Measurements from ENCODE around the gene EYS. TPM values are rescaled to one million over a fixed set of nuclear protein-coding genes. Genes with fewer than 3 reads are reported as not detected.

The EYS gene
- total RNA-seq, 1 donor from 2014 or later = not detected

DNA sequence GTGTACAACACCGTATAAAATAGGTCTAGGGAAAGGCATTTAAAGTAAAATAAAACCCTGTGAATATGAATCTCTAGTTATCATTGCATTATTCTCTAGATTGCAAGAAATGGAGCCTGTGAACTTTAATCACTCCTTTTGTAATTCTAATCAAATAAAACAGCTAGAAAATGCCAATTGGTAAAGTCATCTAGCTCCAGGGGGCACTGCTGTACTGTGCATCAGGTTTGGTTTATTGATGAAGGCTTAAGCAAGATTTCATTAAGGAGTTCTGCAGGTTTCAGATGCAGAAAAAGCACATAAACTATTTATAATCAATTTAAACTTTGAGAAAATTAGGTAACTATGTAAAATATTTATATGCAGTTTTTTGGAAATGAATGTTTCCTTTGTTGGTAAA lies 1426.5 kb downstream of the EYS start:
- Histone ChIP-seq H3K4me3 (no peak overlapping the region), H3K27ac (no peak overlapping the region), H3K9me3 (no peaks in the 10 kb centered on the region), H3K36me3 (no peaks in the 10 kb centered on the region), H3K4me1 (no peaks in the 10 kb centered on the region), H3K27me3 (ENCODE audit: low read depth) (no peaks in the 10 kb centered on the region)
- ATAC-seq = no peak
- TF ChIP-seq, protein P1, sequence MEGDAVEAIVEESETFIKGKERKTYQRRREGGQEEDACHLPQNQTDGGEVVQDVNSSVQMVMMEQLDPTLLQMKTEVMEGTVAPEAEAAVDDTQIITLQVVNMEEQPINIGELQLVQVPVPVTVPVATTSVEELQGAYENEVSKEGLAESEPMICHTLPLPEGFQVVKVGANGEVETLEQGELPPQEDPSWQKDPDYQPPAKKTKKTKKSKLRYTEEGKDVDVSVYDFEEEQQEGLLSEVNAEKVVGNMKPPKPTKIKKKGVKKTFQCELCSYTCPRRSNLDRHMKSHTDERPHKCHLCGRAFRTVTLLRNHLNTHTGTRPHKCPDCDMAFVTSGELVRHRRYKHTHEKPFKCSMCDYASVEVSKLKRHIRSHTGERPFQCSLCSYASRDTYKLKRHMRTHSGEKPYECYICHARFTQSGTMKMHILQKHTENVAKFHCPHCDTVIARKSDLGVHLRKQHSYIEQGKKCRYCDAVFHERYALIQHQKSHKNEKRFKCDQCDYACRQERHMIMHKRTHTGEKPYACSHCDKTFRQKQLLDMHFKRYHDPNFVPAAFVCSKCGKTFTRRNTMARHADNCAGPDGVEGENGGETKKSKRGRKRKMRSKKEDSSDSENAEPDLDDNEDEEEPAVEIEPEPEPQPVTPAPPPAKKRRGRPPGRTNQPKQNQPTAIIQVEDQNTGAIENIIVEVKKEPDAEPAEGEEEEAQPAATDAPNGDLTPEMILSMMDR (IDR thresholded peaks at IDR 0.05) = peak; percentile 31
- intact Hi-C loops (cut with DNase I) = no loop called here
- no peak for DNase-seq

DNA sequence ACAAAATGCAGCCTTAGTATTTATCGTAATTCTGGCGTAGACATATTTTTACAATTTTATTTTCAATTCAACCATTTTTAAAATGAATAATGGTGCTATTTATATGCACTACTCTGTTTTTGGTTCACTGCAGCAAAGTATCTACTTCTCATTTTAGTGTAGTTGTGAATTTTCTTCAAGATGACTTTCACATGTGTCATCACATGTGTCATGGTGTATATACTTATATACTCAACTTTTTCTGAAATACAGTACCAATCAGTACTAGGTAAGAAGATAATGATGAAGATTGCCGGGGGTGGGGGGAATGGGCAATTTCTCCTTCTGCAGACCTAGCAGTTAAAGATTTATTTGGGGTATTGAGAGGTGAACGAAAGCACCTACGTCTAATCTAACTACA lies 1436.9 kb downstream of the EYS start:
- Histone ChIP-seq H3K4me3 (no peak overlapping the region), H3K9me3 (no peaks in the 10 kb centered on the region), H3K36me3 (no peaks in the 10 kb centered on the region), H3K27ac (no peak overlapping the region), H3K4me1 (no peaks in the 10 kb centered on the region), H3K27me3 (ENCODE audit: low read depth) (no peaks in the 10 kb centered on the region)
- TF ChIP-seq, protein P1 (IDR thresholded peaks at IDR 0.05) = no peak
- ATAC-seq (no peak), DNase-seq (no peak)
- intact Hi-C loops (cut with DNase I) = no loop called here

DNA sequence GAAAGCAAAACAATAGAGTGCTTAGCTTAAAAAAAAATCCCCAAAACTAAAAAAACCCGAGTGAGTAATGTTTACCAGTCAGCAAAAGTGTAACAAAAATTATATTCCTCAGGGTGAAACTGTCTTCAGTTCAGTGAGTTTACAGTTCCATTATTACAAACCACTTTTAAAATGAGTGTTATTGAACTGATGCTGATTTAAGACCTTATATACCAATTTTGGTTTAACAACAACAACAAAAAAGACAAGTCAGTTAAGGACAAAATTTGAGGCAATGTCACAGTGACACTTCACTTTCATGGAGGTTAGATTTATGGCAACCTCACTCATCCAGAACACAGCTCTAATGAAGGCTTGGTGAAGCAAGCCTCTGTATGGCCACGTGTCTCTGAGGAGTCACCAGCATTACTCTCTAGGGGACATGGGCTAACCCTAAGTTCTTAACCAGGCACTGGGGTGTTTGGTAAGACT lies 1440.6 kb downstream of the EYS start:
- H3K27ac ChIP-seq = no peak overlapping the region
- intact Hi-C loops (cut with DNase I) = no loop called here
- H3K4me1 ChIP-seq = no peaks in the 10 kb centered on the region
- H3K36me3 ChIP-seq = no peaks in the 10 kb centered on the region
- no peak for DNase-seq
- no peak for ATAC-seq
- no peak overlapping the region for H3K4me3 ChIP-seq
- no peaks in the 10 kb centered on the region for H3K27me3 ChIP-seq (ENCODE audit: low read depth)
- TF ChIP-seq, protein P1 (IDR thresholded peaks at IDR 0.05) = no peak
- H3K9me3 ChIP-seq = no peaks in the 10 kb centered on the region

DNA sequence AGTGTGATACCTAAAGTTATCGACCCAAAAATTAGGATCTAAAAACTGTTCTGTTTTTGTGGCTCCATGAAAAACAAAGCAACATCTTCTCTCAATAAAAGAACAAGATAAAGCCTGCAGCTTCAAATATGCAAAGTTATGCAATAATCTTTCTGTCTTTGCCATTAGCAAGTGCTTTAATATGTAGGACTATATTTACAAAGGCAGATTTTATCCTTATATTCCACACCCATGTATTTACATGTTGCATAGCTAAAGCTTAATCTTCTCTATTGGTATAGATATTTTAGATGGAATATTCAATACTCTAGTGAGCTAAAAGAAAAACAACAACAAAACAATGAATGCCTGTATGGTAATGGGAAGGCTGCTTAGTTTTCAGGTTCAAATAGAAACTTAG lies 1443.2 kb downstream of the EYS start:
- TF ChIP-seq, protein P1 (IDR thresholded peaks at IDR 0.05) = no peak
- Histone ChIP-seq H3K9me3 (no peaks in the 10 kb centered on the region), H3K4me1 (no peaks in the 10 kb centered on the region), H3K27ac (no peak overlapping the region), H3K36me3 (no peaks in the 10 kb centered on the region), H3K4me3 (no peak overlapping the region), H3K27me3 (ENCODE audit: low read depth) (no peaks in the 10 kb centered on the region)
- intact Hi-C loops (cut with DNase I) = no loop called here
- ATAC-seq = no peak
- DNase-seq = no peak

DNA sequence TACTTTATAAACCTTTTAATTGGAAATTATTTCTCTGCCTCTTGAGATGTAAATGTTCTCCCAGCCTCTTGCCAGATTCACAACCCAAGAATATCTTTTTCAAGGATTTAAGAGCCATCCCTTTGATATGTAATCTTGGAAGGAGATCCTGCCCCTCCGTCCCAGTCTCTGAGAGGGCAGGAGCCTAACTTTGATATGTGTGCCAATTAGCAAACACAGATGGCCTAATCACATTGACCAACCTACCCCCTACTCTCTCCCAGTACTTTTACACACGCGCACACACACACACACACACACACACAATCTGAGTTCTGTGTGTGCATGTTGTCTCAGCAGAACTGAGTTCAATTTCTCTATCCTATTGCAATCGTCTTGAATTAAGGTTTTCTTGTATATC lies 1447.7 kb downstream of the EYS start:
- H3K27me3 ChIP-seq (ENCODE audit: low read depth) = no peaks in the 10 kb centered on the region
- ATAC-seq (no peak), DNase-seq (no peak)
- TF ChIP-seq, protein P1 (IDR thresholded peaks at IDR 0.05) = no peak
- H3K4me1 ChIP-seq = no peaks in the 10 kb centered on the region
- intact Hi-C loops (cut with DNase I) = no loop called here
- H3K36me3 ChIP-seq = no peaks in the 10 kb centered on the region
- no peak overlapping the region for H3K27ac ChIP-seq
- no peak overlapping the region for H3K4me3 ChIP-seq
- H3K9me3 ChIP-seq = no peaks in the 10 kb centered on the region

GRCh38 chr6:64258752-64259151 lies 1448.3 kb downstream of the EYS start:
- TF ChIP-seq, protein P1 (IDR thresholded peaks at IDR 0.05) = no peak
- Histone ChIP-seq H3K27ac (no peak overlapping the region), H3K27me3 (ENCODE audit: low read depth) (no peaks in the 10 kb centered on the region), H3K4me1 (no peaks in the 10 kb centered on the region), H3K4me3 (no peak overlapping the region), H3K36me3 (no peaks in the 10 kb centered on the region), H3K9me3 (no peaks in the 10 kb centered on the region)
- DNase-seq = no peak
- intact Hi-C loops (cut with DNase I) = no loop called here
- ATAC-seq = no peak
